ENCODE results near the gene AACS.
"Not testable (repeated sequence)": the region's sequence is repeated elsewhere in the genome, so short reads cannot be mapped to it uniquely, and the experiment has no call there.

Gene AACS

GRCh38 chr12:125055591-125055990 is 9.6 kb upstream of the AACS start:
- no peak for TF ChIP-seq CTCF (IDR thresholded peaks at IDR 0.05; ENCODE audit: poor library complexity, severe bottlenecking)
- Histone ChIP-seq H3K4me3 (ENCODE audit: severe bottlenecking) (no peak overlapping the region), H3K27ac (ENCODE audit: poor library complexity, severe bottlenecking) (no peak overlapping the region), H3K4me1 (ENCODE audit: insufficient read depth, poor library complexity, severe bottlenecking) (no peaks in the 10 kb centered on the region), H3K36me3 (ENCODE audit: low read depth) (no peaks in the 10 kb centered on the region), H3K27me3 (ENCODE audit: insufficient read depth, poor library complexity, severe bottlenecking) (no peaks in the 10 kb centered on the region), H3K9me3 (ENCODE audit: severe bottlenecking) (no peaks in the 10 kb centered on the region)
- ATAC-seq (ENCODE audit: low read depth) = no peak
- no peak for DNase-seq (ENCODE audit: low spot score)

- Histone ChIP-seq H3K4me1 (ENCODE audit: insufficient read depth, poor library complexity, severe bottlenecking) (no peaks in the 10 kb centered on the region), H3K9me3 (ENCODE audit: severe bottlenecking) (no peaks in the 10 kb centered on the region), H3K4me3 (ENCODE audit: severe bottlenecking) (no peak overlapping the region), H3K27ac (ENCODE audit: poor library complexity, severe bottlenecking) (no peak overlapping the region), H3K27me3 (ENCODE audit: insufficient read depth, poor library complexity, severe bottlenecking) (no peaks in the 10 kb centered on the region), H3K36me3 (ENCODE audit: low read depth) (no peaks in the 10 kb centered on the region)
- no peak for DNase-seq (ENCODE audit: low spot score)
- no peak for ATAC-seq (ENCODE audit: low read depth)
- no peak for TF ChIP-seq CTCF (IDR thresholded peaks at IDR 0.05; ENCODE audit: poor library complexity, severe bottlenecking)
These were observed 8.9 kb upstream of the AACS start for GRCh38 chr12:125056306-125056705.

GRCh38 chr12:125057708-125058107 is 7.5 kb upstream of the AACS start:
- no peaks in the 10 kb centered on the region for H3K4me1 ChIP-seq (ENCODE audit: insufficient read depth, poor library complexity, severe bottlenecking)
- H3K27ac ChIP-seq (ENCODE audit: poor library complexity, severe bottlenecking) = no peak overlapping the region
- no peaks in the 10 kb centered on the region for H3K27me3 ChIP-seq (ENCODE audit: insufficient read depth, poor library complexity, severe bottlenecking)
- no peak for DNase-seq (ENCODE audit: low spot score)
- H3K9me3 ChIP-seq (ENCODE audit: severe bottlenecking) = no peaks in the 10 kb centered on the region
- TF ChIP-seq CTCF (IDR thresholded peaks at IDR 0.05; ENCODE audit: poor library complexity, severe bottlenecking) = no peak
- ATAC-seq (ENCODE audit: low read depth) = no peak
- H3K36me3 ChIP-seq (ENCODE audit: low read depth) = no peaks in the 10 kb centered on the region
- no peak overlapping the region for H3K4me3 ChIP-seq (ENCODE audit: severe bottlenecking)

- H3K36me3 ChIP-seq (ENCODE audit: low read depth) = no peaks in the 10 kb centered on the region
- H3K27ac ChIP-seq (ENCODE audit: poor library complexity, severe bottlenecking) = no peak overlapping the region
- DNase-seq (ENCODE audit: low spot score) (no peak), ATAC-seq (ENCODE audit: low read depth) (no peak)
- no peak for TF ChIP-seq CTCF (IDR thresholded peaks at IDR 0.05; ENCODE audit: poor library complexity, severe bottlenecking)
- H3K9me3 ChIP-seq (ENCODE audit: severe bottlenecking) = no peaks in the 10 kb centered on the region
- H3K4me1 ChIP-seq (ENCODE audit: insufficient read depth, poor library complexity, severe bottlenecking) = no peaks in the 10 kb centered on the region
- no peak overlapping the region for H3K4me3 ChIP-seq (ENCODE audit: severe bottlenecking)
- H3K27me3 ChIP-seq (ENCODE audit: insufficient read depth, poor library complexity, severe bottlenecking) = no peaks in the 10 kb centered on the region
These were observed 4.0 kb upstream of the AACS start for GRCh38 chr12:125061229-125061628.

DNA sequence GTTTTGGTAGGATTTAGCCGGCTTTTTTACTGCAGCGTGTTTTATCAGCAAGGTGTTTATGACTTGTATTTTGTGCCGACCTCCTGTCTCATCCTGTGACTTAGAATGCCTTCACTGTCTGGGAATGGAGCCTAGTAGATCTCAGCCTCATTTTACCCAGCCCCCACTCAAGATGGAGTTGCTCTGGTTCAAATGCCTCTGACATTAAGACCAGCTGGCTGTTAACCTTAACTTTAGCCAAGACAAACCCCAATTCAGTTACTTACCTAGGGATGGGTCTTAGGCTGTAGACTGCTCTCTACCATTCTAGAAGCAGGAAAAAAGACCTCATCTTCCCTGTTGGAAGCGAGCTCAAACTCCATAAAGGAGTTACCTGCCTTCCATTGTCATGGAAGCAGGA is 1.7 kb upstream of the AACS start:
- H3K4me1 ChIP-seq (ENCODE audit: insufficient read depth, poor library complexity, severe bottlenecking); H3K27me3 ChIP-seq (ENCODE audit: insufficient read depth, poor library complexity, severe bottlenecking); DNase-seq (ENCODE audit: low spot score); H3K4me3 ChIP-seq (ENCODE audit: severe bottlenecking); ATAC-seq (ENCODE audit: low read depth); H3K27ac ChIP-seq (ENCODE audit: poor library complexity, severe bottlenecking); H3K36me3 ChIP-seq (ENCODE audit: low read depth); H3K9me3 ChIP-seq (ENCODE audit: severe bottlenecking): not testable (repeated sequence)

Measured in RWPE2 (cell line).